ENCODE data around the gene NUP98.

Gene NUP98

GRCh38 chr11:3764266-3764665, 33.1 kb downstream of the NUP98 start:
- no peak for TF ChIP-seq CTCF (IDR thresholded peaks at IDR 0.05)
- no peak overlapping the region for H3K27ac ChIP-seq
- H3K4me3 ChIP-seq: no peak overlapping the region
- DNase-seq (ENCODE audit: low spot score): no peak

DNA sequence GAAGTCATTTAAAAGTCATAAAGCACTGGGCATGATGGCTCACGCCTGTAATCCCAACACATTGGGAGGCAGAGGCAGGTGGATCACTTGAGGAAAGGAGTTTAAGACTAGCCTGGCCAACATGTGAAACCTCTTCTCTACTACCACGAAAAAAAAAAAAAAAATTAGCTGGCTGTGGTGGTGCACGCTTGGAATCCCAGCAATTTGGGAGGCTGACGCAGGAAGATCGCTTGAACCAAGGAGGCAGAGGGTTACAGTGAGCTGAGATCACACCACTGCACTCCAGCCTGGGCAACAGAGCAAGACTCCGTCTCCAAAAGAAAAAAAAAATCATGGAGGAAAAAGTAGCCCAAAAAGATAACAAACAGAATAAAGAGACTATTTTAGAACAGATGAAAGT, 42.2 kb downstream of the NUP98 start:
- TF ChIP-seq CTCF (IDR thresholded peaks at IDR 0.05): no peak
- Histone ChIP-seq H3K4me3 (no peak overlapping the region), H3K27ac (no peak overlapping the region)
- no peak for DNase-seq (ENCODE audit: low spot score)

GRCh38 chr11:3753110-3753509, 44.2 kb downstream of the NUP98 start:
- no peak for DNase-seq (ENCODE audit: low spot score)
- no peak overlapping the region for H3K4me3 ChIP-seq
- TF ChIP-seq CTCF (IDR thresholded peaks at IDR 0.05): no peak
- H3K27ac ChIP-seq: no peak overlapping the region

- Histone ChIP-seq H3K27ac (no peak overlapping the region), H3K4me3 (no peak overlapping the region)
- DNase-seq (ENCODE audit: low spot score): no peak
- TF ChIP-seq CTCF (IDR thresholded peaks at IDR 0.05): no peak
Measured at GRCh38 chr11:3747704-3748103, 49.6 kb downstream of the NUP98 start.

- no peak for TF ChIP-seq CTCF (IDR thresholded peaks at IDR 0.05)
- H3K27ac ChIP-seq: no peak overlapping the region
- no peak for DNase-seq (ENCODE audit: low spot score)
- no peak overlapping the region for H3K4me3 ChIP-seq
Measured at GRCh38 chr11:3745161-3745560, 52.2 kb downstream of the NUP98 start.

GRCh38 chr11:3738723-3739122, 58.6 kb downstream of the NUP98 start:
- TF ChIP-seq CTCF (IDR thresholded peaks at IDR 0.05): no peak
- no peak overlapping the region for H3K27ac ChIP-seq

GRCh38 chr11:3738241-3738640, 59.1 kb downstream of the NUP98 start:
- Histone ChIP-seq H3K4me3 (no peak overlapping the region), H3K27ac (no peak overlapping the region)
- DNase-seq (ENCODE audit: low spot score): no peak
- TF ChIP-seq CTCF (IDR thresholded peaks at IDR 0.05): no peak

More at GRCh38 chr11:3738723-3739122, 58.6 kb downstream of the NUP98 start:
- no peak for DNase-seq (ENCODE audit: low spot score)
- no peak overlapping the region for H3K4me3 ChIP-seq
